H1 (cell line): ENCODE measurements around the gene PRPF18. TPM values are rescaled to one million over a fixed set of nuclear protein-coding genes. Genes with fewer than 3 reads are reported as not detected.

Experiments
- CTCF ChIA-PET: fragments of 300-600 bp; sonication (Branson Sonifier 250); formaldehyde crosslinking; loops from one replicate; lab custom pipeline; 2021; ENCODE audit not compliant: partially characterized antibody; lab: Charles Lee
- POLR2A ChIA-PET: fragments of 300-600 bp; sonication (Branson Sonifier 250); formaldehyde crosslinking; loops from one replicate; lab custom pipeline; 2021; ENCODE audit warnings: inconsistent platforms; ENCODE audit not compliant: partially characterized antibody; lab: Charles Lee
- DNase-seq, 2 experiments: peaks; one replicate each; pipeline versions ENCODE4 v3.0.0 to v3.0.0-alpha.2; 2010 to 2022; ENCODE audit warnings: low spot score in 2 of 2, low read depth in 1 of 2, mixed read lengths in 1 of 2
- FAIRE-seq: peaks from 2 replicates; lab custom pipeline; 2011; peaks lifted over from hg19 to GRCh38; lab: Jason Lieb, UNC
- H2AFZ ChIP-seq: 2 replicates; pipeline ENCODE4 v1.8.1; 2012; ENCODE audit warnings: low read length, inconsistent platforms
- H2AK5ac ChIP-seq: 2 replicates; pipeline ENCODE4 v1.6.1; 2013; ENCODE audit warnings: low read depth, low read length
- H2BK120ac ChIP-seq: replicated peaks from 2 replicates; pipeline ENCODE3; 2013; ENCODE audit warnings: low read depth, low read length, inconsistent platforms
- H2BK12ac ChIP-seq: 2 replicates; pipeline ENCODE4 v1.6.1; 2013; ENCODE audit warnings: low read depth, low read length
- H2BK15ac ChIP-seq: 2 replicates; pipeline ENCODE4 v1.6.1; 2013; ENCODE audit warnings: low read length
- H2BK20ac ChIP-seq: 2 replicates; pipeline ENCODE4 v1.6.1; 2013; ENCODE audit warnings: low read length
- H2BK5ac ChIP-seq: 2 replicates; pipeline ENCODE4 v1.6.1; 2013; ENCODE audit warnings: low read depth, low read length
- H3K14ac ChIP-seq: 2 replicates; pipeline ENCODE4 v1.6.1; 2013; ENCODE audit warnings: inconsistent platforms; ENCODE audit not compliant: insufficient read length
- H3K18ac ChIP-seq: 2 replicates; pipeline ENCODE4 v1.6.1; 2013; ENCODE audit warnings: low read length; ENCODE audit errors: extremely low read depth
- H3K23ac ChIP-seq: 2 replicates; pipeline ENCODE4 v1.6.1; 2013; ENCODE audit warnings: inconsistent platforms; ENCODE audit not compliant: insufficient read length
- H3K23me2 ChIP-seq: 2 replicates; pipeline ENCODE4 v1.6.1; 2013; ENCODE audit warnings: low read depth, low read length
- H3K27ac ChIP-seq: 2 replicates; pipeline ENCODE4 v1.6.1; 2011; ENCODE audit warnings: low read depth, low read length, inconsistent platforms
- H3K27me3 ChIP-seq, 4 experiments: replicated peaks in 1 of 4; 1 replicate in 1 of 4; 2 replicates in 3 of 4; pipeline versions ENCODE4 v1.6.1 to v1.8.1; 2011 to 2013; ENCODE audit warnings: low read length in 3 of 4, mild to moderate bottlenecking in 3 of 4, inconsistent platforms in 2 of 4, mixed read lengths in 2 of 4, moderate library complexity in 1 of 4; ENCODE audit not compliant: control insufficient read depth in 3 of 4, insufficient read depth in 3 of 4; ENCODE audit errors: extremely low read depth in 1 of 4
- H3K36me3 ChIP-seq, 4 experiments: 2 replicates each; pipeline versions ENCODE4 v1.6.1 to v1.8.1; 2011 to 2013; ENCODE audit warnings: mild to moderate bottlenecking in 4 of 4, low read length in 3 of 4, moderate library complexity in 2 of 4, control low read depth in 1 of 4, inconsistent platforms in 1 of 4; ENCODE audit not compliant: insufficient read depth in 4 of 4, control insufficient read depth in 2 of 4
- H3K4ac ChIP-seq: replicated peaks from 2 replicates; pipeline ENCODE3; 2013; ENCODE audit warnings: low read length, low read depth, mixed read lengths, inconsistent platforms; ENCODE audit not compliant: insufficient read length
- H3K4me1 ChIP-seq, 4 experiments: replicated peaks in 1 of 4; 1 replicate in 1 of 4; 2 replicates in 3 of 4; pipeline versions ENCODE4 v1.6.1 to v1.8.1; 2011 to 2013; ENCODE audit warnings: low read length in 3 of 4, inconsistent platforms in 2 of 4, mixed read lengths in 1 of 4; ENCODE audit not compliant: insufficient read depth in 4 of 4, control insufficient read depth in 3 of 4
- H3K4me2 ChIP-seq, 2 experiments: 2 replicates each; pipeline versions ENCODE4 v1.6.1 to v1.8.1; 2011 to 2013; ENCODE audit warnings: low read depth in 2 of 2, low read length in 2 of 2, control low read depth in 1 of 2, inconsistent platforms in 1 of 2, mild to moderate bottlenecking in 1 of 2; ENCODE audit not compliant: insufficient read depth in 1 of 2
- H3K4me3 ChIP-seq, 4 experiments: fragments of 200-600, 300-600 bp in 1 of 4; sonication (generic), shearing (Covaris generic), sonication (Bioruptor Twin) in 1 of 4; 2 replicates each; pipeline versions ENCODE4 v1.5.1 to v1.8.1; 2011 to 2016; ENCODE audit warnings: low read length in 4 of 4, low read depth in 3 of 4, control low read depth in 2 of 4, inconsistent platforms in 2 of 4, mild to moderate bottlenecking in 2 of 4, mixed read lengths in 1 of 4, moderate library complexity in 1 of 4; ENCODE audit not compliant: insufficient read depth in 2 of 4; ENCODE audit errors: extremely low read depth in 1 of 4
- H3K56ac ChIP-seq: replicated peaks from 2 replicates; pipeline ENCODE3; 2013; ENCODE audit warnings: low read depth, mild to moderate bottlenecking, mixed read lengths, low read length, inconsistent platforms; ENCODE audit not compliant: insufficient read length
- H3K79me1 ChIP-seq: 2 replicates; pipeline ENCODE4 v1.6.1; 2013; ENCODE audit warnings: low read depth, low read length, control low read depth
- H3K79me2 ChIP-seq, 2 experiments: 2 replicates each; pipeline versions ENCODE4 v1.6.1 to v1.8.1; 2012 to 2013; ENCODE audit warnings: low read length in 2 of 2, mild to moderate bottlenecking in 2 of 2, inconsistent platforms in 1 of 2; ENCODE audit not compliant: insufficient read depth in 2 of 2, control insufficient read depth in 1 of 2
- H3K9ac ChIP-seq, 4 experiments: replicated peaks in 1 of 4; 1 replicate in 1 of 4; 2 replicates in 3 of 4; pipeline versions ENCODE4 v1.6.1 to v1.8.1; 2011 to 2013; ENCODE audit warnings: low read depth in 3 of 4, low read length in 3 of 4, control low read depth in 2 of 4, mild to moderate bottlenecking in 2 of 4, moderate library complexity in 2 of 4, inconsistent platforms in 1 of 4; ENCODE audit errors: extremely low read depth in 1 of 4
- H3K9me3 ChIP-seq, 2 experiments: 2 replicates each; pipeline versions ENCODE4 v1.6.1 to v1.8.1; 2012 to 2013; ENCODE audit warnings: mild to moderate bottlenecking in 2 of 2, moderate library complexity in 2 of 2, control low read depth in 1 of 2, inconsistent platforms in 1 of 2, low read depth in 1 of 2, low read length in 1 of 2, mixed read lengths in 1 of 2; ENCODE audit not compliant: insufficient read depth in 2 of 2
- H4K20me1 ChIP-seq, 2 experiments: replicated peaks in 1 of 2; 2 replicates each; pipeline versions ENCODE3 to v1.8.1; 2011 to 2013; ENCODE audit warnings: inconsistent platforms in 2 of 2, low read length in 2 of 2, mild to moderate bottlenecking in 1 of 2; ENCODE audit not compliant: insufficient read depth in 2 of 2, control insufficient read depth in 1 of 2
- H4K5ac ChIP-seq: 2 replicates; pipeline ENCODE4 v1.6.1; 2013; ENCODE audit warnings: low read length, low read depth, mixed read lengths, inconsistent platforms; ENCODE audit not compliant: insufficient read length
- H4K8ac ChIP-seq: 2 replicates; pipeline ENCODE4 v1.8.0; 2013; ENCODE audit warnings: mild to moderate bottlenecking, moderate library complexity, low read length, inconsistent platforms; ENCODE audit not compliant: insufficient read depth; ENCODE audit errors: extremely low read depth
- H4K91ac ChIP-seq: replicated peaks from 2 replicates; pipeline ENCODE3; 2013; ENCODE audit warnings: low read length, mixed read lengths, inconsistent platforms; ENCODE audit not compliant: insufficient read length
- ASH2L ChIP-seq: fragments of 200-600, 300-600 bp; sonication (generic); IDR thresholded peaks from one replicate; pipeline ENCODE4 v1.7.1; 2017; ENCODE audit warnings: low read length
- CEBPB ChIP-seq: IDR thresholded peaks from 2 replicates; pipeline ENCODE4 v1.6.1; 2012; ENCODE audit warnings: low read depth, low read length
- E2F6 ChIP-seq: IDR thresholded peaks from 2 replicates; pipeline ENCODE4 v1.6.1; 2012; ENCODE audit warnings: inconsistent platforms
- EZH2 ChIP-seq: fragments of 200-600 bp; sonication (generic); IDR thresholded peaks from 2 replicates; pipeline ENCODE4 v1.7.1; 2012; ENCODE audit warnings: low read depth, mild to moderate bottlenecking, moderate library complexity, low read length, inconsistent platforms; ENCODE audit not compliant: severe bottlenecking
- GTF2F1 ChIP-seq: IDR thresholded peaks from 2 replicates; pipeline ENCODE4 v1.6.1; 2012; ENCODE audit warnings: low read depth, low read length, improper control_type of control experiment, borderline replicate concordance
- HDAC2 ChIP-seq, 2 experiments: fragments of 300-600 bp in 1 of 2; sonication (generic) in 1 of 2; IDR thresholded peaks; 2 replicates each; pipeline ENCODE4 v1.6.1; 2011 to 2012; ENCODE audit warnings: low read depth in 2 of 2, low read length in 2 of 2, mild to moderate bottlenecking in 2 of 2, moderate library complexity in 2 of 2, borderline replicate concordance in 1 of 2, inconsistent platforms in 1 of 2
- KDM4A ChIP-seq: IDR thresholded peaks from one replicate; pipeline ENCODE4 v1.7.1; 2012; ENCODE audit warnings: low read depth, mild to moderate bottlenecking, moderate library complexity, low read length, inconsistent platforms; ENCODE audit not compliant: severe bottlenecking
- SIN3A ChIP-seq, 2 experiments: IDR thresholded peaks in 1 of 2; conservative IDR thresholded peaks in 1 of 2; 2 replicates each; pipeline ENCODE4 v1.6.1; 2011 to 2012; ENCODE audit warnings: low read length in 2 of 2, improper control_type of control experiment in 1 of 2, low read depth in 1 of 2, mild to moderate bottlenecking in 1 of 2
- SP4 ChIP-seq: IDR thresholded peaks from 2 replicates; pipeline ENCODE4 v1.6.1; 2012; ENCODE audit warnings: low read length, inconsistent platforms
- TAF1 ChIP-seq: IDR thresholded peaks from 2 replicates; pipeline ENCODE4 v1.6.1; 2011; ENCODE audit warnings: mild to moderate bottlenecking, low read depth, low read length
- TBP ChIP-seq: IDR thresholded peaks from 2 replicates; pipeline ENCODE4 v1.6.1; 2011; ENCODE audit warnings: low read depth, low read length, improper control_type of control experiment
- TEAD4 ChIP-seq: IDR thresholded peaks from 2 replicates; pipeline ENCODE4 v1.6.1; 2012; ENCODE audit warnings: low read depth, low read length, inconsistent platforms, mixed read lengths
- WGBS, 2 experiments: shearing (Covaris generic) in 1 of 2; methylation state at CpG; one replicate each; pipeline versions ENCODE4 v1.1.6 to v1.1.7; 2013 to 2015; ENCODE audit warnings: low lambda C conversion rate in 2 of 2, mixed read lengths in 2 of 2, inconsistent platforms in 1 of 2, low coverage in 1 of 2, missing lambda C conversion rate in 1 of 2; ENCODE audit not compliant: insufficient replicate concordance in 2 of 2, insufficient coverage in 1 of 2, insufficient read length in 1 of 2; ENCODE audit errors: extremely low coverage in 1 of 2, missing lambda C conversion rate in 1 of 2; 5-methylcytosine and 5-hydroxymethylcytosine counted together
- polyA plus RNA-seq, 7 experiments: library from polyadenylated mRNA; depleted of rRNA in 3 of 7; stranded (reverse) in 5 of 7; unstranded in 2 of 7; fragments of >200 nt in 5 of 7; fragments of 200-250 nt in 2 of 7; gene quantifications; 1 replicate in 5 of 7; 2 replicates in 1 of 7; 4 replicates in 1 of 7; pipeline versions ENCODE4 v1.2.1 to v1.2.3, GENCODE V29; 2011 to 2013; ENCODE audit warnings: missing spikeins in 2 of 7, mixed read lengths in 2 of 7
- total RNA-seq: library from RNA; stranded (reverse); fragmentation: NEBNext Ultra II Directional; extraction: Animal tissue kit (Norgen Biotek cat#: 25700); gene quantifications from 2 replicates; pipeline ENCODE4 v1.2.1, GENCODE V29; 2021

The PRPF18 gene
- total and polyA plus RNA-seq, 2 of the 8 experiments (the other 6 are each of a cell fraction or from before 2014, with no cell fraction given): 3.8 to 12.6 TPM

GRCh38 chr10:13665516-13666262, 78.9 kb downstream of the PRPF18 start:
- ChIA-PET POLR2A (no interaction called here), CTCF (interaction anchor here (0.7 kb wide), 1 partner anchor 53 kb away, joined by 3 read pairs; no protein-coding TSS in a partner anchor)
- Histone ChIP-seq H3K9ac (no peak overlapping the region), H3K36me3 (peaks cover 2 to 25% (median 10%) of the 10 kb centered on the region in 4 experiments; a peak in 6 of 8 replicates), H3K14ac (no peak overlapping the region), H3K18ac (no peak overlapping the region), H2BK5ac (no peak overlapping the region), H2BK12ac (no peak overlapping the region), H3K27ac (no peak overlapping the region), H4K91ac (no peak overlapping the region), H3K4ac (no peak overlapping the region), H4K8ac (no peak overlapping the region; the same call in 1 of the 2 replicates), H3K56ac (no peak overlapping the region), H3K9me3 (no peaks in the 10 kb centered on the region), H3K4me1 (no peaks in the 10 kb centered on the region), H2AFZ (no peak overlapping the region), H3K79me1 (no peaks in the 10 kb centered on the region), H3K4me2 (no peak overlapping the region), H3K27me3 (no peaks in the 10 kb centered on the region), H2BK20ac (no peak overlapping the region), H2BK15ac (no peak overlapping the region), H4K20me1 (peaks cover 0 to 2% of the 10 kb centered on the region in 2 experiments), H3K79me2 (no peaks in the 10 kb centered on the region), H2BK120ac (no peak overlapping the region), H3K23me2 (no peaks in the 10 kb centered on the region), H2AK5ac (no peak overlapping the region), H4K5ac (no peak overlapping the region), H3K4me3 (no peak overlapping the region), H3K23ac (no peak overlapping the region)
- no peak for DNase-seq
- 90% methylated on average over 19 of the region's 20 CpGs; no CpG with 5 or more reads in 1 of the 2 experiments for WGBS, 2 experiments
- no peak for FAIRE-seq
- TF ChIP-seq HDAC2 (IDR thresholded peaks at IDR 0.05; ENCODE audit: borderline replicate concordance in 1 of 2, low read depth in 2 of 2, low read length in 2 of 2): no peak
- no peak for TF ChIP-seq CEBPB
- no peak for TF ChIP-seq SP4
- TF ChIP-seq SIN3A (conservative IDR thresholded peaks at IDR 0.05 in 1 of 2, IDR thresholded peaks at IDR 0.05 in 1 of 2; ENCODE audit: low read depth in 1 of 2, low read length in 2 of 2): no peak
- TF ChIP-seq TEAD4: no peak
- TF ChIP-seq TBP: no peak
- no peak for TF ChIP-seq ASH2L
- no peak for TF ChIP-seq GTF2F1
- TF ChIP-seq EZH2: no peak
- no peak for TF ChIP-seq E2F6
- TF ChIP-seq TAF1: no peak
- no peak for TF ChIP-seq KDM4A
